HG02981 (cell line): Measurements from ENCODE around the gene CCDC102B.
"Not testable (repeated sequence)": the region's sequence is repeated elsewhere in the genome, so short reads cannot be mapped to it uniquely, and the experiment has no call there.

Experiments
- ATAC-seq: cut with Tn5 transposase; IDR thresholded peaks from one replicate; pipeline ENCODE4 v1.9.1; 2021; ENCODE audit warnings: mild to moderate bottlenecking, moderate library complexity; ENCODE audit not compliant: unreplicated experiment

Gene CCDC102B

GRCh38 chr18:68797871-68798270 is at the start of gene CCDC102B:
Gene CCDC102B, plus strand, starts transcription at chr18:68798080. Its CDS starts 38,684 bp downstream, at chr18:68836764.
- ATAC-seq: no peak

GRCh38 chr18:68757126-68757525 is 40.8 kb upstream of the CCDC102B start:
- no peak for ATAC-seq

GRCh38 chr18:68759308-68759707 is 38.6 kb upstream of the CCDC102B start:
- ATAC-seq: no peak

GRCh38 chr18:68763083-68763482 is 34.8 kb upstream of the CCDC102B start:
- no peak for ATAC-seq

- no peak for ATAC-seq
These were observed 33.9 kb upstream of the CCDC102B start for GRCh38 chr18:68764016-68764415.

GRCh38 chr18:68766433-68766832 is 31.4 kb upstream of the CCDC102B start:
- no peak for ATAC-seq

GRCh38 chr18:68769461-68769860 is 28.4 kb upstream of the CCDC102B start:
- ATAC-seq: no peak

- ATAC-seq: no peak
These were observed 25.6 kb upstream of the CCDC102B start for GRCh38 chr18:68772268-68772667.

GRCh38 chr18:68778280-68778886 is 19.5 kb upstream of the CCDC102B start:
- no peak for ATAC-seq

- ATAC-seq: no peak
These were observed 18.7 kb upstream of the CCDC102B start for GRCh38 chr18:68779169-68779568.

- ATAC-seq: no peak
These were observed 16.9 kb upstream of the CCDC102B start for GRCh38 chr18:68780802-68781635.

- ATAC-seq: no peak
These were observed 14.4 kb upstream of the CCDC102B start for GRCh38 chr18:68783506-68783905.

GRCh38 chr18:68784071-68784470 is 13.8 kb upstream of the CCDC102B start:
- ATAC-seq: no peak

GRCh38 chr18:68790290-68790689 is 7.6 kb upstream of the CCDC102B start:
- ATAC-seq: not testable (repeated sequence)

- ATAC-seq: no peak
These were observed 6.1 kb upstream of the CCDC102B start for GRCh38 chr18:68791801-68792200.

GRCh38 chr18:68793951-68794350 is 3.9 kb upstream of the CCDC102B start:
- no peak for ATAC-seq

GRCh38 chr18:68796936-68797690 is 767 bp upstream of the CCDC102B start:
- ATAC-seq: no peak

GRCh38 chr18:68800075-68800474 is 2.2 kb downstream of the CCDC102B start:
- ATAC-seq: no peak

GRCh38 chr18:68803356-68803755 is 5.5 kb downstream of the CCDC102B start:
- ATAC-seq: no peak

GRCh38 chr18:68817584-68817983 is 19.7 kb downstream of the CCDC102B start:
- ATAC-seq: no peak

GRCh38 chr18:68818584-68818983 is 20.7 kb downstream of the CCDC102B start:
- no peak for ATAC-seq

- ATAC-seq: no peak
These were observed 25.0 kb downstream of the CCDC102B start for GRCh38 chr18:68822926-68823325.
